Adrenal gland (tissue), 5 donors: ENCODE data around the gene NECTIN3.

Source experiments
- POLR2A ChIP-seq, 2 donors: fragments of 450-650 bp; IDR thresholded peaks; one replicate each; pipeline ENCODE4 v1.6.1; 2017; ENCODE audit warnings: antibody characterized with exemption in 2 of 2, mild to moderate bottlenecking in 2 of 2, moderate library complexity in 1 of 2
- TF ChIP-seq, protein P1 (sequence below), 6 experiments: fragments of 450-650 bp in 4 of 6; fragments of 200-600 bp in 2 of 6; sonication (generic) in 1 of 6; IDR thresholded peaks; 1 replicate in 5 of 6; 2 replicates in 1 of 6; pipeline versions ENCODE4 v1.5.1 to v1.8.0; 2016 to 2021; ENCODE audit warnings: antibody characterized with exemption in 6 of 6, mild to moderate bottlenecking in 2 of 6, moderate library complexity in 1 of 6
- donor health status: DM: no; HTN: no; CAD: no.

GRCh38 chr3:111193472-111193871 lies 121.9 kb downstream of the NECTIN3 start:
- TF ChIP-seq POLR2A (IDR thresholded peaks at IDR 0.05), result no peak
- TF ChIP-seq, protein P1, sequence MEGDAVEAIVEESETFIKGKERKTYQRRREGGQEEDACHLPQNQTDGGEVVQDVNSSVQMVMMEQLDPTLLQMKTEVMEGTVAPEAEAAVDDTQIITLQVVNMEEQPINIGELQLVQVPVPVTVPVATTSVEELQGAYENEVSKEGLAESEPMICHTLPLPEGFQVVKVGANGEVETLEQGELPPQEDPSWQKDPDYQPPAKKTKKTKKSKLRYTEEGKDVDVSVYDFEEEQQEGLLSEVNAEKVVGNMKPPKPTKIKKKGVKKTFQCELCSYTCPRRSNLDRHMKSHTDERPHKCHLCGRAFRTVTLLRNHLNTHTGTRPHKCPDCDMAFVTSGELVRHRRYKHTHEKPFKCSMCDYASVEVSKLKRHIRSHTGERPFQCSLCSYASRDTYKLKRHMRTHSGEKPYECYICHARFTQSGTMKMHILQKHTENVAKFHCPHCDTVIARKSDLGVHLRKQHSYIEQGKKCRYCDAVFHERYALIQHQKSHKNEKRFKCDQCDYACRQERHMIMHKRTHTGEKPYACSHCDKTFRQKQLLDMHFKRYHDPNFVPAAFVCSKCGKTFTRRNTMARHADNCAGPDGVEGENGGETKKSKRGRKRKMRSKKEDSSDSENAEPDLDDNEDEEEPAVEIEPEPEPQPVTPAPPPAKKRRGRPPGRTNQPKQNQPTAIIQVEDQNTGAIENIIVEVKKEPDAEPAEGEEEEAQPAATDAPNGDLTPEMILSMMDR (IDR thresholded peaks at IDR 0.05), result no peak
